CD14-positive monocyte (primary cell): Measurements from ENCODE around the gene MEOX2. TPM values are rescaled to one million over a fixed set of nuclear protein-coding genes. Genes with fewer than 3 reads are reported as not detected.

ENCODE experiments used
- DNase-seq, 3 donors: peaks; one replicate each; pipeline ENCODE4 v3.0.0-alpha.2; 2011 to 2022
- H2AFZ ChIP-seq: 2 replicates; pipeline ENCODE4 v1.6.0; 2012; ENCODE audit warnings: mild to moderate bottlenecking, low read depth, low read length, inconsistent platforms; ENCODE audit not compliant: insufficient read depth, poor library complexity, severe bottlenecking
- H3K27ac ChIP-seq, 2 donors: 1 replicate in 1 of 2; 2 replicates in 1 of 2; pipeline ENCODE4 v1.5.1; 2012 to 2013; ENCODE audit warnings: low read length in 2 of 2, control low read depth in 1 of 2, inconsistent platforms in 1 of 2, low read depth in 1 of 2, mild to moderate bottlenecking in 1 of 2
- H3K27me3 ChIP-seq, 2 donors: one replicate each; pipeline versions ENCODE4 v1.6.0 to v1.6.1; 2011 to 2013; ENCODE audit warnings: low read length in 2 of 2; ENCODE audit not compliant: control insufficient read depth in 2 of 2, insufficient read depth in 2 of 2
- H3K36me3 ChIP-seq, 2 donors: replicated peaks in 1 of 2; 1 replicate in 1 of 2; 2 replicates in 1 of 2; pipeline versions ENCODE4 v1.5.1 to v1.6.1; 2012 to 2013; ENCODE audit warnings: low read length in 2 of 2, control low read depth in 1 of 2, inconsistent platforms in 1 of 2, mild to moderate bottlenecking in 1 of 2; ENCODE audit not compliant: insufficient read depth in 2 of 2, control insufficient read depth in 1 of 2
- H3K4me1 ChIP-seq, 2 donors: 1 replicate in 1 of 2; 2 replicates in 1 of 2; pipeline versions ENCODE4 v1.5.1 to v1.6.1; 2012 to 2013; ENCODE audit warnings: low read length in 2 of 2, control low read depth in 1 of 2, inconsistent platforms in 1 of 2, mild to moderate bottlenecking in 1 of 2, moderate library complexity in 1 of 2; ENCODE audit not compliant: insufficient read depth in 2 of 2, control insufficient read depth in 1 of 2
- H3K4me2 ChIP-seq: replicated peaks from 2 replicates; pipeline ENCODE3; 2012; ENCODE audit warnings: low read length, moderate library complexity, mild to moderate bottlenecking; ENCODE audit not compliant: poor library complexity, severe bottlenecking; ENCODE audit errors: extremely low read depth
- H3K4me3 ChIP-seq, 3 experiments: fragments of 200-600 bp in 1 of 3; sonication (generic) in 1 of 3; replicated peaks in 1 of 3; 1 replicate in 2 of 3; 2 replicates in 1 of 3; pipeline ENCODE4 v1.5.1; 2011 to 2013; ENCODE audit warnings: low read length in 3 of 3, mild to moderate bottlenecking in 3 of 3, control low read depth in 2 of 3, low read depth in 2 of 3, inconsistent platforms in 1 of 3, moderate library complexity in 1 of 3
- H3K79me2 ChIP-seq: 2 replicates; pipeline ENCODE4 v1.6.0; 2012; ENCODE audit warnings: mild to moderate bottlenecking, control low read depth, inconsistent platforms, low read length, moderate library complexity; ENCODE audit not compliant: insufficient read depth
- H3K9ac ChIP-seq: 2 replicates; pipeline ENCODE4 v1.6.0; 2017; ENCODE audit warnings: low read length, mild to moderate bottlenecking; ENCODE audit not compliant: insufficient read depth, poor library complexity, severe bottlenecking
- H3K9me3 ChIP-seq, 2 donors: replicated peaks in 1 of 2; 1 replicate in 1 of 2; 2 replicates in 1 of 2; pipeline versions ENCODE4 v1.5.1 to v1.6.1; 2012 to 2013; ENCODE audit warnings: low read length in 2 of 2, control low read depth in 1 of 2; ENCODE audit not compliant: control insufficient read depth in 1 of 2, insufficient read depth in 1 of 2
- H4K20me1 ChIP-seq: 2 replicates; pipeline ENCODE4 v1.6.0; 2012; ENCODE audit warnings: mild to moderate bottlenecking, low read length, control low read depth, moderate library complexity; ENCODE audit not compliant: insufficient read depth
- H3K27ac Mint-ChIP-seq, 7 donors: one replicate each; pipeline ENCODE4 v1.8.0; 2020; ENCODE audit warnings: mild to moderate bottlenecking in 7 of 7, mixed read lengths in 7 of 7, moderate library complexity in 6 of 7, inconsistent platforms in 2 of 7
- H3K27me3 Mint-ChIP-seq, 3 donors: one replicate each; pipeline ENCODE4 v1.8.0; 2021 to 2022; ENCODE audit warnings: low read depth in 3 of 3, mild to moderate bottlenecking in 3 of 3, mixed read lengths in 3 of 3, moderate library complexity in 3 of 3, inconsistent platforms in 1 of 3
- H3K36me3 Mint-ChIP-seq, 2 donors: one replicate each; pipeline ENCODE4 v1.8.0; 2020; ENCODE audit warnings: mixed read lengths in 2 of 2, inconsistent platforms in 1 of 2, mild to moderate bottlenecking in 1 of 2
- H3K4me1 Mint-ChIP-seq: one replicate; pipeline ENCODE4 v1.8.0; 2020; ENCODE audit warnings: mild to moderate bottlenecking, mixed read lengths
- H3K4me3 Mint-ChIP-seq, 2 donors: one replicate each; pipeline ENCODE4 v1.8.0; 2020; ENCODE audit warnings: mild to moderate bottlenecking in 2 of 2, mixed read lengths in 2 of 2, moderate library complexity in 1 of 2
- H3K9me3 Mint-ChIP-seq, 7 donors: one replicate each; pipeline ENCODE4 v1.8.0; 2020 to 2022; ENCODE audit warnings: mixed read lengths in 7 of 7, mild to moderate bottlenecking in 6 of 7, moderate library complexity in 6 of 7, inconsistent platforms in 2 of 7
- CTCF ChIP-seq: fragments of 200-600 bp; IDR thresholded peaks from one replicate; pipeline ENCODE4 v1.8.0; 2022; ENCODE audit warnings: antibody characterized with exemption, mild to moderate bottlenecking
- WGBS: methylation state at CpG from one replicate; pipeline ENCODE4 v1.1.5; 2013; ENCODE audit warnings: missing lambda C conversion rate; ENCODE audit not compliant: insufficient coverage; 5-methylcytosine and 5-hydroxymethylcytosine counted together
- intact Hi-C, 2 donors: fragments of 100-400 bp; cut with micrococcal nuclease; formaldehyde crosslinking; loops; one replicate each; pipeline versions ENCODE4 v1.15.0 to v1.15.1; 2023
- polyA plus RNA-seq, 3 donors: library from polyadenylated mRNA; depleted of rRNA in 1 of 3; unstranded in 2 of 3; stranded (reverse) in 1 of 3; fragments of 300-500 nt in 2 of 3; fragments of >200 nt in 1 of 3; fragmentation: Illumina TruSeq in 2 of 3; gene quantifications; 1 replicate in 2 of 3; 2 replicates in 1 of 3; pipeline ENCODE4 v1.2.3, GENCODE V29; 2012 to 2021

Gene MEOX2
- polyA plus RNA-seq, 3 donors, result not detected

- H3K79me2 ChIP-seq, result no peaks in the 10 kb centered on the region
- H3K4me1 ChIP-seq, result no peaks in the 10 kb centered on the region
- no peak for TF ChIP-seq CTCF
- H3K36me3 ChIP-seq, result no peaks in the 10 kb centered on the region
- H3K4me3 Mint-ChIP-seq, result no peak overlapping the region
- H4K20me1 ChIP-seq, result no peaks in the 10 kb centered on the region
- H3K27ac ChIP-seq, result no peak overlapping the region
- H3K9me3 Mint-ChIP-seq, result no peaks in the 10 kb centered on the region
- H2AFZ ChIP-seq, result no peak overlapping the region
- H3K27ac Mint-ChIP-seq, result no peak overlapping the region
- WGBS, result no CpG with 5 or more reads among the region's 2 CpGs
- intact Hi-C loops, result no loop called here
- no peaks in the 10 kb centered on the region for H3K27me3 ChIP-seq
- H3K4me1 Mint-ChIP-seq, result no peaks in the 10 kb centered on the region
- no peak overlapping the region for H3K9ac ChIP-seq
- no peak overlapping the region for H3K4me3 ChIP-seq
- H3K27me3 Mint-ChIP-seq, result no peaks in the 10 kb centered on the region
- no peak for DNase-seq
- H3K4me2 ChIP-seq, result no peak overlapping the region
- no peaks in the 10 kb centered on the region for H3K36me3 Mint-ChIP-seq
- H3K9me3 ChIP-seq, result no peaks in the 10 kb centered on the region
Observed at GRCh38 chr7:15715435-15715834, 29.0 kb upstream of the MEOX2 start.

GRCh38 chr7:15709978-15710377, 23.5 kb upstream of the MEOX2 start:
- H3K36me3 Mint-ChIP-seq, result no peaks in the 10 kb centered on the region
- no peaks in the 10 kb centered on the region for H3K27me3 Mint-ChIP-seq
- WGBS, result no CpG with 5 or more reads among the region's 3 CpGs
- H3K4me1 ChIP-seq, result no peaks in the 10 kb centered on the region
- peaks cover 2% of the 10 kb centered on the region for H3K4me1 Mint-ChIP-seq
- no peak overlapping the region for H3K4me3 ChIP-seq
- no peak overlapping the region for H3K4me2 ChIP-seq
- no peak for TF ChIP-seq CTCF
- H3K4me3 Mint-ChIP-seq, result no peak overlapping the region
- H3K27me3 ChIP-seq, result no peaks in the 10 kb centered on the region
- no peak overlapping the region for H2AFZ ChIP-seq
- H3K27ac ChIP-seq, result no peak overlapping the region
- no peaks in the 10 kb centered on the region for H3K79me2 ChIP-seq
- no peaks in the 10 kb centered on the region for H4K20me1 ChIP-seq
- intact Hi-C loops, result no loop called here
- H3K36me3 ChIP-seq, result no peaks in the 10 kb centered on the region
- H3K9me3 ChIP-seq, result no peaks in the 10 kb centered on the region
- DNase-seq, result no peak
- H3K9ac ChIP-seq, result no peak overlapping the region
- peaks cover 0 to 2% (median 0%) of the 10 kb centered on the region in 7 donors for H3K9me3 Mint-ChIP-seq
- H3K27ac Mint-ChIP-seq, result no peak overlapping the region
